Endodermal cell (in vitro differentiated cells): ENCODE data around the gene FAM89A. TPM values are rescaled to one million over a fixed set of nuclear protein-coding genes. Genes with fewer than 3 reads are reported as not detected.

Source experiments
- DNase-seq: peaks from one replicate; pipeline ENCODE4 v3.0.0-alpha.2; 2017
- H3K27ac ChIP-seq: 2 replicates; pipeline ENCODE4 v1.5.1; 2013; ENCODE audit warnings: mild to moderate bottlenecking, low read depth, low read length, moderate library complexity
- H3K27me3 ChIP-seq: 2 replicates; pipeline ENCODE4 v1.6.1; 2013; ENCODE audit warnings: mild to moderate bottlenecking, low read length, moderate library complexity; ENCODE audit not compliant: insufficient read depth, control insufficient read depth, poor library complexity, severe bottlenecking
- H3K36me3 ChIP-seq: 2 replicates; pipeline ENCODE4 v1.7.0; 2013; ENCODE audit warnings: mild to moderate bottlenecking, low read length, moderate library complexity; ENCODE audit not compliant: control insufficient read depth, insufficient read depth
- H3K4me1 ChIP-seq: one replicate; pipeline ENCODE4 v1.7.0; 2013; ENCODE audit warnings: low read length; ENCODE audit not compliant: control insufficient read depth, insufficient read depth
- H3K4me3 ChIP-seq: 2 replicates; pipeline ENCODE4 v1.5.1; 2013; ENCODE audit warnings: mild to moderate bottlenecking, low read length, moderate library complexity
- H3K9ac ChIP-seq: 2 replicates; pipeline ENCODE4 v1.6.1; 2013; ENCODE audit warnings: mild to moderate bottlenecking, low read length, moderate library complexity; ENCODE audit not compliant: poor library complexity, severe bottlenecking; ENCODE audit errors: extremely low read depth
- H3K9me3 ChIP-seq: 2 replicates; pipeline ENCODE4 v1.6.1; 2013; ENCODE audit warnings: mild to moderate bottlenecking, low read length, moderate library complexity; ENCODE audit not compliant: control insufficient read depth
- H3K27ac Mint-ChIP-seq: 2 replicates; pipeline ENCODE4 v1.8.0; 2020; ENCODE audit warnings: mixed read lengths
- H3K27me3 Mint-ChIP-seq: 2 replicates; pipeline ENCODE4 v1.8.0; 2021; ENCODE audit warnings: mild to moderate bottlenecking, mixed read lengths; ENCODE audit not compliant: insufficient read depth
- H3K36me3 Mint-ChIP-seq: 2 replicates; pipeline ENCODE4 v1.8.0; 2020; ENCODE audit warnings: low read depth, mixed read lengths
- H3K4me1 Mint-ChIP-seq: 2 replicates; pipeline ENCODE4 v1.8.0; 2020; ENCODE audit warnings: mixed read lengths
- H3K4me3 Mint-ChIP-seq: 2 replicates; pipeline ENCODE4 v1.8.0; 2020; ENCODE audit warnings: mild to moderate bottlenecking, moderate library complexity, mixed read lengths
- H3K9me3 Mint-ChIP-seq: 2 replicates; pipeline ENCODE4 v1.8.0; 2020; ENCODE audit warnings: mild to moderate bottlenecking, mixed read lengths
- WGBS, 2 experiments: methylation state at CpG; one replicate each; pipeline versions ENCODE4 v1.1.5 to v1.1.7; 2013; ENCODE audit warnings: missing lambda C conversion rate in 2 of 2, mixed read lengths in 1 of 2; ENCODE audit not compliant: insufficient coverage in 1 of 2, insufficient read length in 1 of 2; 5-methylcytosine and 5-hydroxymethylcytosine counted together
- total RNA-seq, 2 donors: library from RNA; stranded (reverse); fragmentation: NEBNext Ultra II Directional in 1 of 2; extraction: Animal tissue kit (Norgen Biotek cat#: 25700) in 1 of 2; gene quantifications; 2 replicates in 1 of 2; 3 replicates in 1 of 2; pipeline ENCODE4 v1.2.1, GENCODE V29; 2021
- TF ChIP-seq, protein P1 (sequence below): fragments of 200-600 bp; sonication (generic); conservative IDR thresholded peaks from 2 replicates; pipeline ENCODE4 v1.5.0; 2021; ENCODE audit warnings: antibody characterized with exemption, mild to moderate bottlenecking

The FAM89A gene
- total RNA-seq, 2 donors from 2014 or later: 55.9 to 57.7 TPM

DNA sequence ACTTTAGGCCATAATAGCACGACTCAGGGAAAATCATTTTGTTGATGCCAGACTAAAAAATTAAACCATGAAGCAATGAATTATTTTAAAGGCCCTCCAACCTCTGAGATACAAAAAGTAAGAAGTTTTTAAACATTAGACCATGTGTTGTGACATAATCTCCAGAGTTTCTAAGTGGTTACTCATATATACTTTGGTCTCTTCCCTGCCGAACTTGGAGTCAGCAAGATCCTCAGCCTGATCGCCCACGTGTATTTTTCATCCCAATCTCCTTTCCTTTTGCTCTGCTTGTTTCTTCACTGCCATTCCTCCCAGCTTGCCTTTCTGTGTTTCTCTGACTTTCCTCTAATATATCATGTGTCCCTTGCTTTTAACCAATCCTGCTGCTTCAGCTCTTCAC is 57.4 kb downstream of the FAM89A start:
- H3K4me3 ChIP-seq: no peak overlapping the region
- WGBS, 2 experiments: 90 to 94% methylated on average over 4 of the region's 4 CpGs
- no peak overlapping the region for H3K27ac ChIP-seq
- peaks cover 43% of the 10 kb centered on the region for H3K27me3 Mint-ChIP-seq
- peaks cover 4% of the 10 kb centered on the region for H3K36me3 ChIP-seq
- no peak overlapping the region for H3K9ac ChIP-seq
- no peaks in the 10 kb centered on the region for H3K9me3 Mint-ChIP-seq
- no peak for DNase-seq
- TF ChIP-seq, protein P1, sequence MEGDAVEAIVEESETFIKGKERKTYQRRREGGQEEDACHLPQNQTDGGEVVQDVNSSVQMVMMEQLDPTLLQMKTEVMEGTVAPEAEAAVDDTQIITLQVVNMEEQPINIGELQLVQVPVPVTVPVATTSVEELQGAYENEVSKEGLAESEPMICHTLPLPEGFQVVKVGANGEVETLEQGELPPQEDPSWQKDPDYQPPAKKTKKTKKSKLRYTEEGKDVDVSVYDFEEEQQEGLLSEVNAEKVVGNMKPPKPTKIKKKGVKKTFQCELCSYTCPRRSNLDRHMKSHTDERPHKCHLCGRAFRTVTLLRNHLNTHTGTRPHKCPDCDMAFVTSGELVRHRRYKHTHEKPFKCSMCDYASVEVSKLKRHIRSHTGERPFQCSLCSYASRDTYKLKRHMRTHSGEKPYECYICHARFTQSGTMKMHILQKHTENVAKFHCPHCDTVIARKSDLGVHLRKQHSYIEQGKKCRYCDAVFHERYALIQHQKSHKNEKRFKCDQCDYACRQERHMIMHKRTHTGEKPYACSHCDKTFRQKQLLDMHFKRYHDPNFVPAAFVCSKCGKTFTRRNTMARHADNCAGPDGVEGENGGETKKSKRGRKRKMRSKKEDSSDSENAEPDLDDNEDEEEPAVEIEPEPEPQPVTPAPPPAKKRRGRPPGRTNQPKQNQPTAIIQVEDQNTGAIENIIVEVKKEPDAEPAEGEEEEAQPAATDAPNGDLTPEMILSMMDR: no peak
- H3K27me3 ChIP-seq: no peaks in the 10 kb centered on the region
- peaks cover 12% of the 10 kb centered on the region for H3K4me1 ChIP-seq
- peaks cover 25% of the 10 kb centered on the region for H3K4me1 Mint-ChIP-seq
- no peaks in the 10 kb centered on the region for H3K9me3 ChIP-seq
- H3K4me3 Mint-ChIP-seq: no peak overlapping the region
- no peak overlapping the region for H3K27ac Mint-ChIP-seq
- peaks cover 5% of the 10 kb centered on the region for H3K36me3 Mint-ChIP-seq

DNA sequence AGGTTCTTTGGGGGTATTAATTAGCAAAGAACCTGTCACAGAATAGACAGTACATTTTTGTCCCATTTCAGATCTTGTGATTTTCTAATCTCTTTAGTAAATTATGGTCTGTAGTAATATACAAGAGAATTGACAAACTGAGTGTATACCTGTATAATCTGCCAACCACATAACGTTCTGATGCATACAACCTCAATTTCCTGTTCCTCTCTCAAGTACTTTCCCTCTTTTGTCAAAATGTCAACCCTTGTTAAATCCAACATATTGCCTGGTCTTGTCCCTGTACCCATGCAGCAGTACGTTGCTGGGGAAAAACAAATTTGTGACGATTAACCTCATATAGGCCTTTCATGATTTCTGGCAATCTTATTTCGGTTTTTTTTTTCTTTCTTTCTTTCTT is 60.1 kb downstream of the FAM89A start:
- 88 to 92% methylated on average over 4 of the region's 4 CpGs for WGBS, 2 experiments
- peaks cover 13% of the 10 kb centered on the region for H3K4me1 ChIP-seq
- DNase-seq: no peak
- H3K27ac Mint-ChIP-seq: no peak overlapping the region
- peaks cover 13% of the 10 kb centered on the region for H3K36me3 ChIP-seq
- H3K4me3 ChIP-seq: peak overlapping the region; percentile 89
- no peaks in the 10 kb centered on the region for H3K27me3 ChIP-seq
- peaks cover 28% of the 10 kb centered on the region for H3K27me3 Mint-ChIP-seq
- no peaks in the 10 kb centered on the region for H3K36me3 Mint-ChIP-seq
- H3K4me1 Mint-ChIP-seq: peaks cover 22% of the 10 kb centered on the region
- no peaks in the 10 kb centered on the region for H3K9me3 ChIP-seq
- H3K27ac ChIP-seq: no peak overlapping the region
- H3K9ac ChIP-seq: no peak overlapping the region
- peak overlapping the region; percentile 96 for H3K4me3 Mint-ChIP-seq
- TF ChIP-seq, protein P1: no peak
- H3K9me3 Mint-ChIP-seq: no peaks in the 10 kb centered on the region

DNA sequence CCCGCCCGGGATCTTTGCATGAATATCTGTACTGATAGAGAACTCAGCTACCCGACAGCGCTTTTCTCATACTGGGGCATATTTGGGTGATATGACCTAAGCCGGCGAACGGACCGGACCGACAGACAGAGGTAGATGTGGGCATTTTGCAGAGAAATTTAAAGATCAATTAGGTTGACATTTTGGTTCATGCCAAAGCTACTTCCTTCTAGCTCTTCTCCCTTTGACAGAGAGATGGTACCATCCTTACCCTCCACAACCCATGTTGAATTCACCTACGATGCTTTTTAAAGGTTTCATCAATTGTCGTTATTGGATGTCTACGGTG is 60.7 kb downstream of the FAM89A start:
- Mint-ChIP-seq H3K36me3 (no peaks in the 10 kb centered on the region), H3K27ac (peak overlapping the region; percentile 93), H3K27me3 (peaks cover 23% of the 10 kb centered on the region), H3K4me1 (peaks cover 17% of the 10 kb centered on the region), H3K9me3 (no peaks in the 10 kb centered on the region), H3K4me3 (peak overlapping the region; percentile 96)
- Histone ChIP-seq H3K27me3 (no peaks in the 10 kb centered on the region), H3K27ac (no peak overlapping the region), H3K4me1 (peaks cover 13% of the 10 kb centered on the region), H3K9me3 (no peaks in the 10 kb centered on the region), H3K36me3 (peaks cover 16% of the 10 kb centered on the region), H3K4me3 (peak overlapping the region; percentile 89), H3K9ac (peak overlapping the region; percentile 27)
- 11 to 15% methylated on average over 12 of the region's 12 CpGs for WGBS, 2 experiments
- no peak for DNase-seq
- TF ChIP-seq, protein P1: no peak
